PC-9 (cell line): ENCODE data around the gene SBNO2. TPM values are rescaled to one million over a fixed set of nuclear protein-coding genes. Genes with fewer than 3 reads are reported as not detected.

ENCODE experiments used
- BruUV-seq: library from RNA; stranded (reverse); fragments of 400-500 nt; replicated peaks from 2 replicates; lab custom pipeline; 2021; lab: Mats Ljungman, UMichigan
- CTCF ChIA-PET: fragments of 300-600 bp; sonication (Branson Sonifier 250); formaldehyde crosslinking; loops from one replicate; lab custom pipeline; 2022; ENCODE audit warnings: antibody characterized with exemption; lab: Charles Lee
- POLR2A ChIA-PET: fragments of 300-600 bp; sonication (Branson Sonifier 250); formaldehyde crosslinking; loops from one replicate; lab custom pipeline; 2022; ENCODE audit warnings: antibody characterized with exemption; ENCODE audit not compliant: unreplicated experiment; lab: Charles Lee
- DNase-seq, 2 experiments: peaks; one replicate each; pipeline versions ENCODE4 v3.0.0 to v3.0.0-alpha.2; 2015 to 2022; ENCODE audit warnings: mixed read lengths in 1 of 2
- H2AFZ ChIP-seq: fragments of 200-600 bp; sonication (generic); 2 replicates; pipeline ENCODE4 v1.8.1; 2017; ENCODE audit warnings: antibody characterized with exemption
- H3F3A ChIP-seq: fragments of 200-600 bp; sonication (generic); 2 replicates; pipeline ENCODE4 v1.8.1; 2017; ENCODE audit warnings: antibody characterized with exemption, mild to moderate bottlenecking, low read depth; ENCODE audit not compliant: insufficient read depth
- H3K27ac ChIP-seq: fragments of 200-600 bp; sonication (generic); 2 replicates; pipeline ENCODE4 v1.6.1; 2016; ENCODE audit warnings: mixed run types
- H3K27me3 ChIP-seq: fragments of 200-600 bp; sonication (generic); 2 replicates; pipeline ENCODE4 v1.6.1; 2016; ENCODE audit warnings: low read depth, mixed run types; ENCODE audit not compliant: insufficient read depth
- H3K36me3 ChIP-seq: fragments of 200-600 bp; sonication (generic); 2 replicates; pipeline ENCODE4 v1.6.1; 2016; ENCODE audit warnings: low read depth, mixed run types
- H3K4me1 ChIP-seq: fragments of 200-600 bp; sonication (generic); replicated peaks from 2 replicates; pipeline ENCODE4 v1.6.1; 2016; ENCODE audit warnings: mixed run types; ENCODE audit not compliant: insufficient read depth
- H3K4me2 ChIP-seq: fragments of 200-600 bp; sonication (generic); 2 replicates; pipeline ENCODE4 v1.6.1; 2017; ENCODE audit warnings: mixed run types
- H3K4me3 ChIP-seq: fragments of 200-600 bp; sonication (generic); 2 replicates; pipeline ENCODE4 v1.6.1; 2016; ENCODE audit warnings: mixed run types
- H3K79me2 ChIP-seq: fragments of 200-600 bp; sonication (generic); 2 replicates; pipeline ENCODE4 v1.6.1; 2017; ENCODE audit warnings: low read depth, mixed run types
- H3K9me2 ChIP-seq: fragments of 200-600 bp; sonication (generic); 2 replicates; pipeline ENCODE4 v1.8.1; 2017; ENCODE audit warnings: mild to moderate bottlenecking; ENCODE audit not compliant: insufficient read depth
- H3K9me3 ChIP-seq: fragments of 200-600 bp; sonication (generic); 2 replicates; pipeline ENCODE4 v1.8.1; 2016; ENCODE audit warnings: low read depth; ENCODE audit not compliant: insufficient read depth
- H4K20me1 ChIP-seq: fragments of 200-600 bp; sonication (generic); 2 replicates; pipeline ENCODE4 v1.8.1; 2017; ENCODE audit not compliant: insufficient read depth
- EZH2 ChIP-seq: fragments of 200-600 bp; sonication (generic); IDR thresholded peaks from 2 replicates; pipeline ENCODE4 v1.8.0; 2017; ENCODE audit warnings: antibody characterized with exemption, low read depth
- intact Hi-C: fragments of 100-400 bp; cut with micrococcal nuclease; formaldehyde crosslinking; loops from one replicate; pipeline ENCODE4 v1.10.0; 2022; ENCODE audit not compliant: unreplicated experiment
- total RNA-seq: library from RNA; stranded (reverse); gene quantifications from 2 replicates; pipeline ENCODE4 v1.2.3, GENCODE V29; 2021
- TF ChIP-seq, protein P1 (sequence below): fragments of 200-600 bp; sonication (generic); conservative IDR thresholded peaks from 2 replicates; pipeline ENCODE4 v1.6.1; 2017; ENCODE audit warnings: mixed run types, antibody characterized with exemption, mild to moderate bottlenecking, moderate library complexity

Gene SBNO2
- total RNA-seq, 1 experiment from 2014 or later = 82.4 TPM

DNA sequence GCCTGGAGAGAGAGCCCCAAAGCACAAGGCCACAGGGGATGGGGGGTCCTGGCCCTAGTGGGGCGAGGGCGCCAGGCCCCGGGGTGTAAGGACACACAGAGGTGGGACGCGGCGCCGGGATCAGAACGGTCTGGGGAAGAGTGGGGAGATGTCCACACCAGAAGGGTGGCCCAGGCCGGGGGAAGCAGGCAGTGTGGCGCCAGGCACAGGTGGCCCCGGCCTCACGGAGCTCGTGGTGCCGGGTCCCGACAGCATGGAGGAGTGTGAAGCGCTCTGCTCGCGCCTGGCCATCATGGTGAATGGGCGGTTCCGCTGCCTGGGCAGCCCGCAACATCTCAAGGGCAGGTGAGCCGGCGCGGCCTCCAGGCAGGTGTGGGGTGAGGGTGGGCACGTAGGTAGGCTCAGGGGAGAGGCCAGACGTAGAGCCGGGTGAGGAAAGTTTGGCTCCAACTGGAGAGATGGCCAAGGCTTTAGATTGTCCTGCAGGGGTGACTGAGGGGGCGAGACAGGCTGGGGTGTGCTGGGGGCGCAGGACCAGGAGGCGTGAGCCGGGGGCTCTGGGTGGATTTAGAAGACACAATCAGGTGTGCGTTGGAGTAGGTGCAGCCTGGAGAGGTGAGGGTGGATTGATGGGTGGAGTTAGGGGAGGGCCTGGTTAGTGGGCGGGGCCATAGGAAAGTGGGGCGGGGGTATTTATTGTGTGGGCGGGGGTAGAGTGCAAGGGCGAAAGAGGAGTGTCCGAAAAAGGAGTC, 110.0 kb downstream of the SBNO2 start:
- CTCF ChIA-PET = interaction anchor here (0.6 kb wide), 2 partner anchors 13 to 35 kb away, joined by 16 to 18 read pairs; no protein-coding TSS in a partner anchor
- Histone ChIP-seq H3K9me3 (no peaks in the 10 kb centered on the region), H3K4me1 (peaks cover 19% of the 10 kb centered on the region), H3K79me2 (no peaks in the 10 kb centered on the region), H3K27me3 (no peaks in the 10 kb centered on the region), H2AFZ (no peak overlapping the region), H3K4me2 (no peak overlapping the region; the same call in 1 of the 2 replicates), H3K36me3 (no peaks in the 10 kb centered on the region), H3F3A (peaks cover 30% of the 10 kb centered on the region), H3K27ac (no peak overlapping the region), H3K4me3 (no peak overlapping the region), H4K20me1 (no peaks in the 10 kb centered on the region), H3K9me2 (no peaks in the 10 kb centered on the region)
- intact Hi-C loops = no loop called here
- BruUV-seq = no TSS peak
- POLR2A ChIA-PET = interaction anchor here (0.6 kb wide), 1 partner anchor 189 kb away, joined by 4 read pairs; no protein-coding TSS in a partner anchor
- TF ChIP-seq, protein P1, sequence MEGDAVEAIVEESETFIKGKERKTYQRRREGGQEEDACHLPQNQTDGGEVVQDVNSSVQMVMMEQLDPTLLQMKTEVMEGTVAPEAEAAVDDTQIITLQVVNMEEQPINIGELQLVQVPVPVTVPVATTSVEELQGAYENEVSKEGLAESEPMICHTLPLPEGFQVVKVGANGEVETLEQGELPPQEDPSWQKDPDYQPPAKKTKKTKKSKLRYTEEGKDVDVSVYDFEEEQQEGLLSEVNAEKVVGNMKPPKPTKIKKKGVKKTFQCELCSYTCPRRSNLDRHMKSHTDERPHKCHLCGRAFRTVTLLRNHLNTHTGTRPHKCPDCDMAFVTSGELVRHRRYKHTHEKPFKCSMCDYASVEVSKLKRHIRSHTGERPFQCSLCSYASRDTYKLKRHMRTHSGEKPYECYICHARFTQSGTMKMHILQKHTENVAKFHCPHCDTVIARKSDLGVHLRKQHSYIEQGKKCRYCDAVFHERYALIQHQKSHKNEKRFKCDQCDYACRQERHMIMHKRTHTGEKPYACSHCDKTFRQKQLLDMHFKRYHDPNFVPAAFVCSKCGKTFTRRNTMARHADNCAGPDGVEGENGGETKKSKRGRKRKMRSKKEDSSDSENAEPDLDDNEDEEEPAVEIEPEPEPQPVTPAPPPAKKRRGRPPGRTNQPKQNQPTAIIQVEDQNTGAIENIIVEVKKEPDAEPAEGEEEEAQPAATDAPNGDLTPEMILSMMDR = no peak
- no peak for TF ChIP-seq EZH2
- no peak for DNase-seq

DNA sequence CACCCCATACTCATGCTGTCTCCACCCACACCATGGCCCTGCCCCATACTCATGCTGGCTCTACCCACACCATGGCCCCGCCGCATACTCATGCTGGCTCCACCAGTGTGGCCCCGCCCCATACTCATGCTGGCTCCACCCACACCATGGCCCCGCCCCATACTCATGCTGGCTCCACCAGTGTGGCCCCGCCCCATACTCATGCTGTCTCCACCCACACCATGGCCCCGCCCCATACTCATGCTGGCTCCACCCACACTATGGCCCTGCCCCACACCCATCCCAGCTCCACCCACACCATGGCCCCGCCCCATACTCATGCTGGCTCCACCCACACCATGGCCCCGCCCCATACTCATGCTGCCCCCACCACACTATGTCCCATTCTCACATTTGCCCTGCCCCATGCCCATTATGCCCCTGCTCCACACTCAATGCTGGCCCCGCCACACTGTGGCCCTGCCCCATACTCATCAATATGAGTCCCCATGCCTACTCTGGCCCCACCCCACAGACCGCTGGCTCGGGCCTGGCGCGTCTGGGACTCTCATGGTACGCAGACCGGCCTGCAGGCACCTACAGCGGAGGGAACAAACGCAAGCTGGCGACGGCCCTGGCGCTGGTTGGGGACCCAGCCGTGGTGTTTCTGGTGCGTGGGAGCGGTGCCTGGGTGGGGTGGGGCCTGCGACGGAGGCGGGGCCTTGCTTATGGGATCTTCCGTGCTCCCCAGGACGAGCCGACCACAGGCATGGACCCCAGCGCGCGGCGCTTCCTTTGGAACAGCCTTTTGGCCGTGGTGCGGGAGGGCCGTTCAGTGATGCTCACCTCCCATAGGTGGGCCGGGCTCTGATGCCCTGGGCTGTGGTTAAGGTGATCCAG, 110.8 kb downstream of the SBNO2 start:
- Histone ChIP-seq H4K20me1 (no peaks in the 10 kb centered on the region), H3K79me2 (no peaks in the 10 kb centered on the region), H3K9me2 (no peaks in the 10 kb centered on the region), H3K4me3 (no peak overlapping the region), H3K27me3 (no peaks in the 10 kb centered on the region), H3K4me1 (peaks cover 19% of the 10 kb centered on the region), H3K9me3 (no peaks in the 10 kb centered on the region), H3K36me3 (no peaks in the 10 kb centered on the region), H2AFZ (no peak overlapping the region), H3F3A (peaks cover 27% of the 10 kb centered on the region), H3K27ac (no peak overlapping the region), H3K4me2 (no peak overlapping the region)
- intact Hi-C loops = no loop called here
- CTCF ChIA-PET = interaction anchor here (0.6 kb wide), 1 partner anchor 14 kb away, joined by 18 read pairs; no protein-coding TSS in a partner anchor
- peak; percentile 31 to 58 for DNase-seq
- POLR2A ChIA-PET = no interaction called here
- TF ChIP-seq, protein P1 = no peak
- BruUV-seq = no TSS peak

DNA sequence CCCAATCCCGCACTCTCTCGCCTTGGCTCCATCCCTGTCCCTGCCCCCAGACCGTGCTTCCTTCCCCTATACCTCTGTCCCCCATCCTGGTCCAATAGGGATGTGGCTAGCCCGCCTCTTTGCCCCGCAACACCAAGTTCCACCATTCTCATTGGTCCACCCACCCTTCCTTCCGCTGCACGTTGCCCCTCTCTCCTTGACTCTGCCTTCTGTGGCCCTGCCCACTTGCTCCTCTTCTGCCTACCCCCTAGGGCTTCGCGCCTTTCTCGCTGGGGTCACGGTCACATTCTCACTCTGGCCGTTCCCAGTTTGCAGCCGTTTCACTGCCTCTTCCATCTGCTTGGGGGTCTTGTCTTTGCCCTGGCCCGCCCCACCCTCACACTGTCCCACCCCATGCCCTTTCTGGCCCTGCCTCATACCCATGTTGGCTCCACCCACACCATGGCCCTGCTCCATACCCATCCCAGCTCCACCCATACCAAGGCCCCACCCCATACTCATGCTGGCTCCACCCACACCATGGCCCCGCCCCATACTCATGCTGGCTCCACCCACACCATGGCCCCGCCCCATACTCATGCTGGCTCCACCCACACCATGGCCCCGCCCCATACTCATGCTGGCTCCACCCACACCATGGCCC, 111.6 kb downstream of the SBNO2 start:
- ChIA-PET CTCF (no interaction called here), POLR2A (no interaction called here)
- Histone ChIP-seq H3K4me3 (no peak overlapping the region), H3K27ac (no peak overlapping the region), H3F3A (peaks cover 26% of the 10 kb centered on the region), H3K4me2 (no peak overlapping the region), H3K4me1 (peaks cover 19% of the 10 kb centered on the region), H4K20me1 (no peaks in the 10 kb centered on the region), H2AFZ (no peak overlapping the region), H3K79me2 (no peaks in the 10 kb centered on the region), H3K36me3 (no peaks in the 10 kb centered on the region), H3K9me2 (no peaks in the 10 kb centered on the region), H3K27me3 (no peaks in the 10 kb centered on the region), H3K9me3 (no peaks in the 10 kb centered on the region)
- TF ChIP-seq, protein P1 = no peak
- TF ChIP-seq EZH2 = no peak
- BruUV-seq = no TSS peak
- intact Hi-C loops = no loop called here
- DNase-seq = no peak
